Suprapubic skin (tissue), 4 donors: Measurements from ENCODE around the gene KRTDAP.

ENCODE experiments used
- EP300 ChIP-seq: sonication (generic); formaldehyde crosslinking; IDR thresholded peaks from one replicate; pipeline ENCODE4 v1.6.1; 2017; ENCODE audit warnings: antibody characterized with exemption
- POLR2A ChIP-seq, 2 donors: fragments of 450-650 bp; IDR thresholded peaks; one replicate each; pipeline ENCODE4 v1.6.1; 2017; ENCODE audit warnings: antibody characterized with exemption in 2 of 2, mild to moderate bottlenecking in 2 of 2, moderate library complexity in 2 of 2
- POLR2AphosphoS5 ChIP-seq, 3 donors: sonication (generic); formaldehyde crosslinking; IDR thresholded peaks; one replicate each; pipeline ENCODE4 v1.6.1; 2017; ENCODE audit warnings: antibody characterized with exemption in 3 of 3
- TF ChIP-seq, protein P1 (sequence below), 2 donors: fragments of 200-600 bp in 1 of 2; fragments of 450-650 bp in 1 of 2; sonication (generic) in 1 of 2; IDR thresholded peaks; one replicate each; pipeline ENCODE4 v1.5.1; 2016 to 2019; ENCODE audit warnings: antibody characterized with exemption in 2 of 2, mild to moderate bottlenecking in 1 of 2, moderate library complexity in 1 of 2

DNA sequence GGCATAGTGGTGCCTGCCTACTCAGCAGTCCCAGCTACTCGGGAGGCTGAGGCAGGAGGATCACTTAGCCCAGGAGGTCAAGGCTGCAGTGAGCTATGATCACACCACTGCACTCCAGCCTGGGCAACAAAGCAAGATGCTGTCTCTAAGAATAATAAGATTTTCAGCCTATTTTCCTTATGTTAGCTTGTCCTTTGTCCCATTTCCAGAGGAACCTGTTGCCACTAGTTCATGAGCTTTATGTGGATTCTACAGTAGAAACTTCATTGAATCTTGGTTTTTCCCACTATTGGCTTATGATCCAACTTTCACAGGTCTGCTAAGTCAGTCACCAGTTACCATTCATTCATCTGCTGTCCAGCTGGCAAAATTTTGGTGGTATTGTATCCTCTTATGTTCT, 24.0 kb downstream of the KRTDAP start:
- TF ChIP-seq, protein P1, sequence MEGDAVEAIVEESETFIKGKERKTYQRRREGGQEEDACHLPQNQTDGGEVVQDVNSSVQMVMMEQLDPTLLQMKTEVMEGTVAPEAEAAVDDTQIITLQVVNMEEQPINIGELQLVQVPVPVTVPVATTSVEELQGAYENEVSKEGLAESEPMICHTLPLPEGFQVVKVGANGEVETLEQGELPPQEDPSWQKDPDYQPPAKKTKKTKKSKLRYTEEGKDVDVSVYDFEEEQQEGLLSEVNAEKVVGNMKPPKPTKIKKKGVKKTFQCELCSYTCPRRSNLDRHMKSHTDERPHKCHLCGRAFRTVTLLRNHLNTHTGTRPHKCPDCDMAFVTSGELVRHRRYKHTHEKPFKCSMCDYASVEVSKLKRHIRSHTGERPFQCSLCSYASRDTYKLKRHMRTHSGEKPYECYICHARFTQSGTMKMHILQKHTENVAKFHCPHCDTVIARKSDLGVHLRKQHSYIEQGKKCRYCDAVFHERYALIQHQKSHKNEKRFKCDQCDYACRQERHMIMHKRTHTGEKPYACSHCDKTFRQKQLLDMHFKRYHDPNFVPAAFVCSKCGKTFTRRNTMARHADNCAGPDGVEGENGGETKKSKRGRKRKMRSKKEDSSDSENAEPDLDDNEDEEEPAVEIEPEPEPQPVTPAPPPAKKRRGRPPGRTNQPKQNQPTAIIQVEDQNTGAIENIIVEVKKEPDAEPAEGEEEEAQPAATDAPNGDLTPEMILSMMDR (IDR thresholded peaks at IDR 0.05) = no peak
- no peak for TF ChIP-seq POLR2A (IDR thresholded peaks at IDR 0.05)
- no peak for TF ChIP-seq EP300
- no peak for TF ChIP-seq POLR2AphosphoS5 (IDR thresholded peaks at IDR 0.05)
